NCI-H1694 (cell line): Measurements from ENCODE around the gene PCDHGC3.

Source experiments
- DNase-seq: peaks from one replicate; lab custom pipeline; 2025; lab: John Stamatoyannopoulos, UW

PCDHGC3 gene

GRCh38 chr5:141508798-141509611 is 33.2 kb downstream of the PCDHGC3 start:
- DNase-seq = peak; percentile 80

DNA sequence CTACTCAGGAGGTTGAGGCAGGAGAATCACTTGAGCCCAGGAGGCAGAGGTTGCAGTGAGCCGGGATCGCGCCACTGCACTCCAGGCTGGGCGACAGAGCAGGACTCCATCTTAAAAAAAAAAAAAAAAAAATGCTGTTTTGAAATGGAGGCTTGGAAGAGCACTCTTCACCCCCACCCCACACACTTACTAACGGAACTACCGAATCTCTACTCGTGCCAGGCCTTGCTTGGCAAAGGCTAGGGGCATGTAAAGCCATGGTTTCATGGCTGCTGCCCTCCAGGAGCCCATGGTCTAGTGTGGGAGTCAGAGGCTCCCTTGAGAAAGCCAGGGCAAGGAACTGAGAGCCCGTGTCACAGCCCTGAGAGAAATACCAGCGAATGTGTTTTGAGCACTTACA is 34.4 kb downstream of the PCDHGC3 start:
- no peak for DNase-seq

DNA sequence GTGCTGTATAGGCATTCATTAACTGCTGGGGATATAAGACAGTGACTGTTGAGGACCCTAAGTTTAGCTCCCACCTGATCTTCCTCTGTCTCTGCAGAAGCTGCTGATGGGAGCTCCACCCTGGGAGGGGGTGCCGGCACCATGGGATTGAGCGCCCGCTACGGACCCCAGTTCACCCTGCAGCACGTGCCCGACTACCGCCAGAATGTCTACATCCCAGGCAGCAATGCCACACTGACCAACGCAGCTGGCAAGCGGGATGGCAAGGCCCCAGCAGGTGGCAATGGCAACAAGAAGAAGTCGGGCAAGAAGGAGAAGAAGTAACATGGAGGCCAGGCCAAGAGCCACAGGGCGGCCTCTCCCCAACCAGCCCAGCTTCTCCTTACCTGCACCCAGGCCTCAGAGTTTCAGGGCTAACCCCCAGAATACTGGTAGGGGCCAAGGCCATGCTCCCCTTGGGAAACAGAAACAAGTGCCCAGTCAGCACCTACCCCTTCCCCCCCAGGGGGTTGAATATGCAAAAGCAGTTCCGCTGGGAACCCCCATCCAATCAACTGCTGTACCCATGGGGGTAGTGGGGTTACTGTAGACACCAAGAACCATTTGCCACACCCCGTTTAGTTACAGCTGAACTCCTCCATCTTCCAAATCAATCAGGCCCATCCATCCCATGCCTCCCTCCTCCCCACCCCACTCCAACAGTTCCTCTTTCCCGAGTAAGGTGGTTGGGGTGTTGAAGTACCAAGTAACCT is 35.3 kb downstream of the PCDHGC3 start:
- no peak for DNase-seq

GRCh38 chr5:141511771-141512325 is 36.1 kb downstream of the PCDHGC3 start:
- no peak for DNase-seq

- DNase-seq = peak; percentile 76
These were observed 36.7 kb downstream of the PCDHGC3 start for GRCh38 chr5:141512390-141512910.

DNA sequence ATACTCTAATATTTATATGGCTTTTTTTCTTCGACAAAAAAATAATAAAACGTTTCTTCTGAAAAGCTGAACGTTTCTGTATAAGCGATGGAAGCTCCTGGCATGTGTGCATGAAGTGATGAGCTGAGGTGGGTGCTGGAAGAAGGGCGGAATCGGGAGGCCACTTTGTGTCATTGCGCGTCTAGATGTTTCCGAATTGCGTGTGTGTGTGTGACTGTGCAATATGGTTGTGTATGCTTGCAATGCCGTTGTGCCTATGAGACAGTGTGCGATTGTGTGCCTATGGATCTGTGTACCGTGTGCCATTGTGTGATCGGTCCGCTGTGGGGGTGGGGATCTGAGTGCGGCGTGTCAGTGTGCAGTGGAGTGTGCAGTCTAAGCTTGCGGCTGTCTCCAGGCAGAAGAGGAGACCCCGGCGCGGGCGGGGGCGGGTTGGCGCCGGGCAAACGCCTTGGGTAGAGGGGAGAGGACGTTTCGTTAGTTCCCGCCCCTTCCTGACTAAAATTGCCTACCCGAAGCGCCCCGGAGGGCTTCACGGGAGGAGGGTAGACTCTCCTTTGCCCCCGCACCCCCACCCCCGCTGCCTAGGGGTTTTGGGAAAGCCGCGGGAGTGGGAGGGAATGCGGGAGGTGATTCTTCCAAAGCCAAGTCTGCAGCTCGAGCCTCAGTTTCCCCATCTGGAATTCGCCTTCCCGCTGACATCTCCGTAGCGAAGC is 37.3 kb downstream of the PCDHGC3 start:
- peak; percentile 72 for DNase-seq

DNA sequence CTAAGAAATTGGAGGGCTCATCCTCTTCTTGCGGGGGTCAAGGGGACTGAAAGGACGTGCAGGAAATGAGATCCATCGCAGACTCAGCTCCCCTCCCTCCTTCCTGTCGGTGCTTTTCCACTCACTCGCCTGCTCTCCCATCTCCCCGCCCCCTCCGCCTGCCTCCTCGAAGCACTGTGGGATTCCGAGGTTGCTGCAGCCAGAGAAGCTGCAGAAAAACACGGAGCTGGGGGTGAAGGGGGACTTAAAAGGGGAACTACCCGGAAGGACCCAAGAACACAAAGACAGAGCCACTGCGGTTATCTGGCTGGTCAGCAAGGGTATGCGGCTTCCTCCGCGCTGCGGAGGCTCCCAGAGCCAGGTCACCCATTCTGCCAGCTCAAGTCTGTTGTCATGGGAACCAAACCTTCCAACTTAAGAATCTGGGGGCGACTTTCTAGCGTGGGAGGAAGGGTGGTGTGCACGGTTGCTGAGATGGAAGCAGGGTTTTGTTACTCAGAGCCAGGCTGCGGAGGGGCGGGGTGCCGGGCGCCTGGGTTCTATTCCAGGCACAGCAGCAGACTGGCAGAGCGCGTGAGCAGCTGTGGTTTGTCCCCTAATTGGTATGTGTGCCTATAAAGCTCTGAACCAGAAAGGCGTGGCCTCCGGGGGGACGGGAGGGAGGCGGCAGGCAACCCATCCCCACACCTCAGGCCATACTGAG is 38.0 kb downstream of the PCDHGC3 start:
- peak; percentile 81 for DNase-seq

DNA sequence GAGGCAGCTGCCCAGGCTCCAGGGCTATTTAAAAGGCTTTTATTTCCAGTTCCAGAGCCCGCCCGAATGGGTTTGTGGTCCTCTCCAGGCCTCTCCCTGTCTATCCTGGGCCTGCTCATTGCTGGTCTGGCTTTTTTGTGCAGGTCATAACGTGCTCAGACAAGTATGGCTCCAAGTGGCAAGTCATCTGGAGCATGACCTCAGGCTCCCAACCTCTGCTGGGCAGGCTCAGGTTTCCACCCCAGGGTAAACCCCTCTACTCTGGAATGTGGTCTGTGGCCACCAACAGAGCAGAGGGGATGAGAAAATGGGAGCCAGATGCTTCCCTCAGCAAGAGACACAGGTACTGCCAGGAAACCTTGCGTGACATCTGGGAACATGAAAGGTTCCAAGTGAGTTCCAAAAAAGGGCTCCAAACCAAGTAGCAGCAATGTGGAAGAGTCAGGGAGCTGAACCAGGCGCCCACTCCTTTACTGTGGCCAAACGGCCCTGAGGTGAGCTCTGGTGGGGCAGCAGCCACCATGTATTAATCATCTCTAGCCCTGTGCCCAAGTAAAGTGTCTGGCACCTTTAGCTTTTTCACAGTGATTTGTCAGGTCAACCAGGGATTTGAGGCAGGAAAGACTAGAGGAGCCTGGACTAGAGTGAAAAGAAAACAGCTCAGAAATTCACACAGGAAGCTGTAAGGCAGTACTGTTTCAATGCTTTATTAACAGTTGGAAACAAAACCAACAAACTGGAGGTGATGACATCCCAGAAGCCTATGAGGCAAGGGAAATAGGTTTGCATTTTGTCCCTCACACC is 38.8 kb downstream of the PCDHGC3 start:
- peak; percentile 81 for DNase-seq

GRCh38 chr5:141515141-141515540 is 39.4 kb downstream of the PCDHGC3 start:
- no peak for DNase-seq

DNA sequence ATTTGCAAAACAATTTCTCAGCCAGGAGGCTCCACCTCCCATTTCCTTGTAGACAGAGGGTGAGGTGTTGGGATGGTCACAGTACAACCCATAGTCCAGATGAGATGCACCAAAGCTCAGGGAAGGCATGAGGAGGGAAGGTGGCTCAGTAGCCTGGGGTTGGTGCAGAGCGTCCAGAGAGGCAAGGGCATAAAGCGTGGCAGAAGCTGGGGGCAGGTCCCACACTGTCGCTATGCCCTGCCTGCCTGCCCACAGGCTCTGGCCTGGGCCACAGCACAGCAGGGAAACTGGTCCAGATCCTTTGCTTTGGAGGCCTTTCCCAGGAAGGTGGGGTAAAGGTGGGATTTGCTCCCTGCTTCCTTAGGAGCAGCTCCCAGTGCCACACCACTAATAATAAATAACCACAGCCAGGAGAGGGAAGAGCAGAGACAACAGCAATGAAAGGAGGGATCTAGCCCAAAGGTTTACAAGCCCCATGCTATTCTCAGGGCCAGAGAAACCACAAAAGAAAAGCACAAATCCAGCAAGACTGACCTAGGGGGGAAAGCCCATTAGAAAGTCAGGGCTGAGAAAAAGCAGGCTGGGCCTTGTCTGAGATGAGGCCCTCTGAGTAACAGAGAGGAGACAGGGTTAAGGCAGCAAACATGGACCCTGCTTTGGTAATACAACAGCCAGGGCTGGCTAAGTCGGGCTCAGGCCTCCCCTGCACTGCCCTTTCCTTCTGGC is 40.3 kb downstream of the PCDHGC3 start:
- no peak for DNase-seq

- DNase-seq = no peak
These were observed 40.9 kb downstream of the PCDHGC3 start for GRCh38 chr5:141516672-141517025.

- no peak for DNase-seq
These were observed 41.5 kb downstream of the PCDHGC3 start for GRCh38 chr5:141517312-141517711.

DNA sequence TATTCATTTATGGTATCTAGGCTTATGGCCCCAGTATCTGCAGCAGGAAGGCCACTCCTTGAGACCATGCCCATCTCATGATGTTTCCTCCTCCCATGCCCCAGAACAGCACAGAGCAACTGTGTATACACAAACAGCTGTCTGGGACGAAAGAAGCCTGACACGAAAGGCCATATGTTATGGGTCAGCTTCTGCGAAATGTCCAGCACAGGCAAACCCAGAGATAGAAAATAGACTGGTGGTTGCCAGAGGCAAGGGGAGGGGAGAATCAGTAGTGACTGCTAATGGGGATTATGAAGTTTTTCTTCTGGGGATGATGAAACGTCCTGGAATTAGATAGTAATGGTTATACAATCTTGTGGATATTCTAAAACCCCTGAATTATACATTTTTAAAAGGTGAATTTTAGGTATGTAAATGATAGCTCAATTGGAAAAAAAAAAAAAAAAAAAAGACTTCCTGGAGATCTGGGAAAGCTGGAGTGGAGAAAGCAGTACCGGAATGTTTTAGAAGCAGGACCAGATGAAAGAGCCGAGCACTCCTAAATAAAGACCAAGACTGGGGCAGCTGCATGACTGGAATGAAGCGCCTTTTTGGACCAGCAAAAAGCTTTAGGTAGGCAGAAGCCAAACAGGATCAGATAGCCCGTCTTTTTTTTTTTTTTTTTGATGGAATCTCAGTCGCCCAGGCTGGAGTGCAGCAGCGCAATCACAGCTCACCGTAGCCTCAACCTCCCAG is 42.3 kb downstream of the PCDHGC3 start:
- no peak for DNase-seq

GRCh38 chr5:141518618-141519015 is 42.9 kb downstream of the PCDHGC3 start:
- no peak for DNase-seq

DNA sequence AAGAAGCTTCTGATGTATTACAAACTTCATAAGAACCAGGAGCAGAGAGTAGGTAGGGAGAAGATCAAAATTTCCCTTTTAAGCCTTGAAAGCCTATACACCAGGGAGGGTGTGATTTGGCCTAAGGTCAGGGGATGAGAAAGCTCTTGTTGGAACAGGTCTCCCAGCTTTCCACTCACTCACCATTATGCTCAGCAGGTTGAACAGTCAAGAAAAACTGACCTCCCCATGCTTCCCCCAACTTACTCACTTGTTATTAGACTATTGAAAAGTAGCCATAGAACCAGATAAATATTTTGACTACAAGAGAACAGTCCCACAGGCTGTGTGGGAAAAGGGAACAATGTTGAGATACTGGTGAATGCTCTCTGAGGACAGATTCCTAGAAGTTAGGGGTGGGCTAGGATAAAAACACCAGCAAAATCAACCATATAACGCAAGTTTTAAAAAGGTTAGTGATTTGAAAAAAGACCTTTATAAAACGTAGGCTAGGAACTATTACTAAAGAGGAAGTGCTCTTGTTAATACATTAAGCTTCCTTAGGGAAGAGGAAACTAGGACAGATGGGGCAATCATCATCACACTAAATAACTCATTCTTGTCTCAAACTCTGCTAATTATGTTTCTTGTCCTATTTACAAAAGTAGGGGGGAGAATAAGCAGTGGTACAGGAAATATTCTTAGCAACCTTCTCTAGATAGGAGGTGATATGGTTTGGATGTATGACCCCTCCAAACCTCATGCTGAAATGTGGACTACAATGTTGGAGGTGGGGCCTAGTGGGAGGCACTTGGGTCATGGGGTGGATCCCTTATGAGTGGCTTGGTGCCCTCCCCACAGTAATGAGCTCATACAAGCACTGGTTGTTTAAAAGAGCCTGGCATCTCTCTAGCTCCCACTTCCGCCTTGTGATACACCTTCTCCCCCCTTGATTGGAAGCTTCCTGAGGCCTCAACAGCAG is 44.1 kb downstream of the PCDHGC3 start:
- DNase-seq = no peak

- no peak for DNase-seq
These were observed 45.5 kb downstream of the PCDHGC3 start for GRCh38 chr5:141521244-141521781.

DNA sequence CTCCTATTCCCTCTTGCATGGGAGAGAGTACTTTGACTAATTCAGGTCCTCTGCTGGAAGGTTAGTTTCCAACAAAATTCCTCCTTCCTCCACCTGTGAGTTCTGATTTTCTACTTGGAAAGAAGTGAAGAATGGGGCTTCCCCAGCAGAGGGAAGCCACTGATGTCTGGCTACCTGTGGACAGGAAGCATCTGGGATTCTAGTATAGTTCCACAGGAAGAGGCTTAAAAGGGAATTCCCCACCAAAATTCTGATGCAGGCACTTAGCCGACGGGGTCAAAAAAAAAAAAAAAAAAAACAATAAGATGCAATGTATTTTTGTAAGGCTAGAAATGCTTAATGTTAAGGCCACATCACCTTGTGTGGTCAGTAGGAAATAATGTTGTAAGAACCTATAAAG is 46.5 kb downstream of the PCDHGC3 start:
- no peak for DNase-seq

DNA sequence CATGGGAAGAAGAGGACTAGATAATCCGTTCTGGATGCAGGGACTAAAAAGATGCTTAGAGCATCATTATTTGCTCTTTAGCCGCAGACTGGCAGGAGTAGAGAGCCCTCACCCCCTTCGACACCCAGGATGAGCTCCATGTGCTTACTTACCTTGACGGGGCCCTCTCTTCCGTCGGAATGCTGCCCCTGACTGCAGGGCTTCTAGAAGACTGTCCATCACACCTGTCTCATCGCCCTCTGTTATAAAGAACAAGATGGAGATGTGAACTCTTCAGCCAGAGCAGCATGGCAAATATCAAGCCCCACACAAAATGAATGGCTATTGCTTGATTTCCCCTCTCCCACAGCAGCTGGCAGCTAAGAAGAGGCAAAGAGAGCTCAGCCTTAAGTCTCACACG is 48.2 kb downstream of the PCDHGC3 start:
- no peak for DNase-seq
